Thymus (tissue), 11 donors: ENCODE data around the gene UGCG. TPM values are rescaled to one million over a fixed set of nuclear protein-coding genes. Genes with fewer than 3 reads are reported as not detected.
"Not testable (repeated sequence)": the region's sequence is repeated elsewhere in the genome, so short reads cannot be mapped to it uniquely, and the experiment has no call there.

ENCODE experiments used
- DNase-seq, 9 donors: peaks; one replicate each; pipeline ENCODE4 v3.0.0-alpha.2; 2013; ENCODE audit warnings: low spot score in 9 of 9, low read depth in 6 of 9, missing footprints in 1 of 9
- H3K27ac ChIP-seq, 2 donors: one replicate each; pipeline ENCODE4 v1.5.1; 2013; ENCODE audit warnings: control low read depth in 1 of 2, low read depth in 1 of 2, low read length in 1 of 2, mild to moderate bottlenecking in 1 of 2, moderate library complexity in 1 of 2
- H3K27me3 ChIP-seq, 2 donors: one replicate each; pipeline ENCODE4 v1.5.1; 2013; ENCODE audit warnings: low read length in 1 of 2; ENCODE audit not compliant: control insufficient read depth in 2 of 2, insufficient read depth in 1 of 2
- H3K36me3 ChIP-seq, 2 donors: one replicate each; pipeline ENCODE4 v1.5.1; 2013; ENCODE audit warnings: low read length in 1 of 2, mild to moderate bottlenecking in 1 of 2, moderate library complexity in 1 of 2; ENCODE audit not compliant: control insufficient read depth in 2 of 2, insufficient read depth in 2 of 2
- H3K4me1 ChIP-seq, 2 donors: one replicate each; pipeline ENCODE4 v1.5.1; 2013; ENCODE audit warnings: low read length in 2 of 2; ENCODE audit not compliant: control insufficient read depth in 2 of 2, insufficient read depth in 2 of 2
- H3K4me3 ChIP-seq, 2 donors: one replicate each; pipeline ENCODE4 v1.5.1; 2013; ENCODE audit warnings: low read length in 2 of 2, control low read depth in 1 of 2, mild to moderate bottlenecking in 1 of 2
- H3K9me3 ChIP-seq, 2 donors: one replicate each; pipeline ENCODE4 v1.5.1; 2013; ENCODE audit warnings: low read length in 1 of 2, mild to moderate bottlenecking in 1 of 2; ENCODE audit not compliant: control insufficient read depth in 2 of 2, insufficient read depth in 1 of 2
- WGBS: extraction: QIAGEN DNeasy Blood & Tissue Kit; methylation state at CpG from one replicate; pipeline ENCODE4 v1.1.7; 2013; 5-methylcytosine and 5-hydroxymethylcytosine counted together
- polyA plus RNA-seq: library from polyadenylated mRNA; stranded (reverse); fragments of 200-250 nt; gene quantifications from one replicate; pipeline ENCODE4 v1.2.3, GENCODE V29; 2013
- total RNA-seq: library from RNA; stranded (reverse); fragments of 120-200 nt; gene quantifications from one replicate; pipeline ENCODE4 v1.2.4, GENCODE V29; 2013
- donor health status: healthy.

The UGCG gene
- total and polyA plus RNA-seq, 2 donors, result 32.9 to 37.1 TPM

GRCh38 chr9:111898331-111899096 is 1.9 kb downstream of the UGCG start:
- peaks cover 5 to 7% of the 10 kb centered on the region in 2 donors for H3K4me1 ChIP-seq
- WGBS, result 86% methylated on average over 4 of the region's 4 CpGs
- H3K27ac ChIP-seq, result peak overlapping the region in 1 of 2 donors; percentile 74
- DNase-seq, result no peak
- peaks cover 0 to 2% of the 10 kb centered on the region in 2 donors for H3K27me3 ChIP-seq
- H3K4me3 ChIP-seq, result peak overlapping the region; percentile 83 to 100
- no peaks in the 10 kb centered on the region for H3K9me3 ChIP-seq
- H3K36me3 ChIP-seq, result no peaks in the 10 kb centered on the region

- Histone ChIP-seq H3K27me3 (peaks cover 0 to 2% of the 10 kb centered on the region in 2 donors), H3K4me1 (peaks cover 6 to 9% of the 10 kb centered on the region in 2 donors), H3K27ac (no peak overlapping the region), H3K4me3 (no peak overlapping the region), H3K36me3 (no peaks in the 10 kb centered on the region), H3K9me3 (no peaks in the 10 kb centered on the region)
- no peak for DNase-seq
- WGBS, result 94% methylated on average over 6 of the region's 6 CpGs
Observed at GRCh38 chr9:111900151-111900857, 3.7 kb downstream of the UGCG start.

GRCh38 chr9:111900858-111901612 is 4.4 kb downstream of the UGCG start:
- H3K4me3 ChIP-seq, result no peak overlapping the region
- DNase-seq, result no peak
- no peaks in the 10 kb centered on the region for H3K9me3 ChIP-seq
- WGBS, result 88% methylated on average over 15 of the region's 15 CpGs
- peaks cover 6 to 7% of the 10 kb centered on the region in 2 donors for H3K4me1 ChIP-seq
- H3K27ac ChIP-seq, result no peak overlapping the region
- no peaks in the 10 kb centered on the region for H3K36me3 ChIP-seq
- H3K27me3 ChIP-seq, result peaks cover 0 to 2% of the 10 kb centered on the region in 2 donors

GRCh38 chr9:111902391-111903139 is 6.0 kb downstream of the UGCG start:
- H3K36me3 ChIP-seq, result no peaks in the 10 kb centered on the region
- no peak for DNase-seq
- no peak overlapping the region for H3K4me3 ChIP-seq
- peaks cover 4 to 6% of the 10 kb centered on the region in 2 donors for H3K4me1 ChIP-seq
- WGBS, result 97% methylated on average over 8 of the region's 8 CpGs
- no peaks in the 10 kb centered on the region for H3K9me3 ChIP-seq
- no peak overlapping the region for H3K27ac ChIP-seq
- H3K27me3 ChIP-seq, result no peaks in the 10 kb centered on the region

GRCh38 chr9:111903535-111903934 is 6.9 kb downstream of the UGCG start:
- not testable (repeated sequence) for DNase-seq, H3K27me3 ChIP-seq, H3K9me3 ChIP-seq, H3K36me3 ChIP-seq, H3K4me3 ChIP-seq, H3K4me1 ChIP-seq, H3K27ac ChIP-seq
- 98% methylated on average over 8 of the region's 8 CpGs for whole genome bisulfite sequencing

GRCh38 chr9:111904026-111904425 is 7.4 kb downstream of the UGCG start:
- H3K27ac ChIP-seq, result no peak overlapping the region
- H3K36me3 ChIP-seq, result no peaks in the 10 kb centered on the region
- no peaks in the 10 kb centered on the region for H3K27me3 ChIP-seq
- 96% methylated on average over 2 of the region's 2 CpGs for WGBS
- H3K9me3 ChIP-seq, result no peaks in the 10 kb centered on the region
- H3K4me3 ChIP-seq, result no peak overlapping the region
- peaks cover 4 to 6% of the 10 kb centered on the region in 2 donors for H3K4me1 ChIP-seq
- DNase-seq, result no peak

GRCh38 chr9:111904891-111905291 is 8.3 kb downstream of the UGCG start:
- DNase-seq, result no peak
- peaks cover 4 to 8% of the 10 kb centered on the region in 2 donors for H3K4me1 ChIP-seq
- H3K4me3 ChIP-seq, result no peak overlapping the region
- H3K9me3 ChIP-seq, result no peaks in the 10 kb centered on the region
- WGBS, result 95% methylated on average over 5 of the region's 5 CpGs
- no peaks in the 10 kb centered on the region for H3K36me3 ChIP-seq
- no peak overlapping the region for H3K27ac ChIP-seq
- no peaks in the 10 kb centered on the region for H3K27me3 ChIP-seq

GRCh38 chr9:111907147-111907546 is 10.5 kb downstream of the UGCG start:
- 97% methylated on average over 5 of the region's 5 CpGs for WGBS

More at GRCh38 chr9:111907147-111907546, 10.5 kb downstream of the UGCG start:
- no peak overlapping the region for H3K27ac ChIP-seq
- no peaks in the 10 kb centered on the region for H3K36me3 ChIP-seq
- peaks cover 4 to 8% of the 10 kb centered on the region in 2 donors for H3K4me1 ChIP-seq
- no peaks in the 10 kb centered on the region for H3K9me3 ChIP-seq
- no peak for DNase-seq
- no peak overlapping the region for H3K4me3 ChIP-seq
- no peaks in the 10 kb centered on the region for H3K27me3 ChIP-seq
